Measurements from ENCODE around the gene MAMDC2.

The MAMDC2 gene

GRCh38 chr9:70100362-70100761 lies 56.7 kb downstream of the MAMDC2 start:
- H3K27me3 ChIP-seq (ENCODE audit: control insufficient read depth, insufficient read depth, low read length): no peaks in the 10 kb centered on the region
- peaks cover 4% of the 10 kb centered on the region for H3K4me1 ChIP-seq (ENCODE audit: control insufficient read depth, insufficient read depth, low read length)
- no peaks in the 10 kb centered on the region for H3K9me3 ChIP-seq (ENCODE audit: control insufficient read depth, low read length)
- no peak overlapping the region for H3K9ac ChIP-seq (ENCODE audit: low read length)
- H3K4me3 ChIP-seq (ENCODE audit: low read length): no peak overlapping the region
- H3K36me3 ChIP-seq (ENCODE audit: control insufficient read depth, insufficient read depth, low read length): no peaks in the 10 kb centered on the region

- H3K4me1 ChIP-seq (ENCODE audit: control insufficient read depth, insufficient read depth, low read length): peaks cover 4% of the 10 kb centered on the region
- no peak overlapping the region for H3K4me3 ChIP-seq (ENCODE audit: low read length)
- no peaks in the 10 kb centered on the region for H3K27me3 ChIP-seq (ENCODE audit: control insufficient read depth, insufficient read depth, low read length)
- H3K36me3 ChIP-seq (ENCODE audit: control insufficient read depth, insufficient read depth, low read length): no peaks in the 10 kb centered on the region
- H3K9me3 ChIP-seq (ENCODE audit: control insufficient read depth, low read length): no peaks in the 10 kb centered on the region
- no peak overlapping the region for H3K9ac ChIP-seq (ENCODE audit: low read length)
These were observed 57.6 kb downstream of the MAMDC2 start for GRCh38 chr9:70101265-70101664.

- Histone ChIP-seq H3K9me3 (ENCODE audit: control insufficient read depth, low read length) (no peaks in the 10 kb centered on the region), H3K4me1 (ENCODE audit: control insufficient read depth, insufficient read depth, low read length) (no peaks in the 10 kb centered on the region), H3K9ac (ENCODE audit: low read length) (no peak overlapping the region), H3K36me3 (ENCODE audit: control insufficient read depth, insufficient read depth, low read length) (no peaks in the 10 kb centered on the region), H3K4me3 (ENCODE audit: low read length) (no peak overlapping the region), H3K27me3 (ENCODE audit: control insufficient read depth, insufficient read depth, low read length) (no peaks in the 10 kb centered on the region)
These were observed 61.5 kb downstream of the MAMDC2 start for GRCh38 chr9:70105147-70105546.

- Histone ChIP-seq H3K4me3 (ENCODE audit: low read length) (no peak overlapping the region), H3K9me3 (ENCODE audit: control insufficient read depth, low read length) (no peaks in the 10 kb centered on the region), H3K27me3 (ENCODE audit: control insufficient read depth, insufficient read depth, low read length) (no peaks in the 10 kb centered on the region), H3K36me3 (ENCODE audit: control insufficient read depth, insufficient read depth, low read length) (no peaks in the 10 kb centered on the region), H3K4me1 (ENCODE audit: control insufficient read depth, insufficient read depth, low read length) (no peaks in the 10 kb centered on the region), H3K9ac (ENCODE audit: low read length) (no peak overlapping the region)
These were observed 62.9 kb downstream of the MAMDC2 start for GRCh38 chr9:70106571-70106970.

- Histone ChIP-seq H3K36me3 (ENCODE audit: control insufficient read depth, insufficient read depth, low read length) (no peaks in the 10 kb centered on the region), H3K9me3 (ENCODE audit: control insufficient read depth, low read length) (no peaks in the 10 kb centered on the region), H3K4me3 (ENCODE audit: low read length) (no peak overlapping the region), H3K4me1 (ENCODE audit: control insufficient read depth, insufficient read depth, low read length) (peaks cover 5% of the 10 kb centered on the region), H3K27me3 (ENCODE audit: control insufficient read depth, insufficient read depth, low read length) (no peaks in the 10 kb centered on the region), H3K9ac (ENCODE audit: low read length) (no peak overlapping the region)
These were observed 63.9 kb downstream of the MAMDC2 start for GRCh38 chr9:70107558-70107957.

GRCh38 chr9:70108181-70108580 lies 64.5 kb downstream of the MAMDC2 start:
- no peaks in the 10 kb centered on the region for H3K27me3 ChIP-seq (ENCODE audit: control insufficient read depth, insufficient read depth, low read length)
- no peak overlapping the region for H3K4me3 ChIP-seq (ENCODE audit: low read length)
- no peaks in the 10 kb centered on the region for H3K36me3 ChIP-seq (ENCODE audit: control insufficient read depth, insufficient read depth, low read length)
- no peak overlapping the region for H3K9ac ChIP-seq (ENCODE audit: low read length)
- no peaks in the 10 kb centered on the region for H3K9me3 ChIP-seq (ENCODE audit: control insufficient read depth, low read length)
- peaks cover 9% of the 10 kb centered on the region for H3K4me1 ChIP-seq (ENCODE audit: control insufficient read depth, insufficient read depth, low read length)

- Histone ChIP-seq H3K9me3 (ENCODE audit: control insufficient read depth, low read length) (no peaks in the 10 kb centered on the region), H3K9ac (ENCODE audit: low read length) (no peak overlapping the region), H3K4me3 (ENCODE audit: low read length) (no peak overlapping the region), H3K36me3 (ENCODE audit: control insufficient read depth, insufficient read depth, low read length) (no peaks in the 10 kb centered on the region), H3K27me3 (ENCODE audit: control insufficient read depth, insufficient read depth, low read length) (no peaks in the 10 kb centered on the region), H3K4me1 (ENCODE audit: control insufficient read depth, insufficient read depth, low read length) (peaks cover 15% of the 10 kb centered on the region)
These were observed 66.8 kb downstream of the MAMDC2 start for GRCh38 chr9:70110194-70111041.

GRCh38 chr9:70111042-70111602 lies 67.5 kb downstream of the MAMDC2 start:
- Histone ChIP-seq H3K4me1 (ENCODE audit: control insufficient read depth, insufficient read depth, low read length) (peaks cover 15% of the 10 kb centered on the region), H3K4me3 (ENCODE audit: low read length) (no peak overlapping the region), H3K27me3 (ENCODE audit: control insufficient read depth, insufficient read depth, low read length) (no peaks in the 10 kb centered on the region), H3K36me3 (ENCODE audit: control insufficient read depth, insufficient read depth, low read length) (no peaks in the 10 kb centered on the region), H3K9me3 (ENCODE audit: control insufficient read depth, low read length) (no peaks in the 10 kb centered on the region), H3K9ac (ENCODE audit: low read length) (no peak overlapping the region)

GRCh38 chr9:70111641-70112236 lies 68.1 kb downstream of the MAMDC2 start:
- H3K4me3 ChIP-seq (ENCODE audit: low read length): no peak overlapping the region
- no peaks in the 10 kb centered on the region for H3K9me3 ChIP-seq (ENCODE audit: control insufficient read depth, low read length)
- no peaks in the 10 kb centered on the region for H3K36me3 ChIP-seq (ENCODE audit: control insufficient read depth, insufficient read depth, low read length)
- H3K9ac ChIP-seq (ENCODE audit: low read length): no peak overlapping the region
- H3K4me1 ChIP-seq (ENCODE audit: control insufficient read depth, insufficient read depth, low read length): peaks cover 15% of the 10 kb centered on the region
- no peaks in the 10 kb centered on the region for H3K27me3 ChIP-seq (ENCODE audit: control insufficient read depth, insufficient read depth, low read length)

- H3K27me3 ChIP-seq (ENCODE audit: control insufficient read depth, insufficient read depth, low read length): no peaks in the 10 kb centered on the region
- peaks cover 15% of the 10 kb centered on the region for H3K4me1 ChIP-seq (ENCODE audit: control insufficient read depth, insufficient read depth, low read length)
- no peak overlapping the region for H3K4me3 ChIP-seq (ENCODE audit: low read length)
- no peak overlapping the region for H3K9ac ChIP-seq (ENCODE audit: low read length)
- H3K36me3 ChIP-seq (ENCODE audit: control insufficient read depth, insufficient read depth, low read length): no peaks in the 10 kb centered on the region
- H3K9me3 ChIP-seq (ENCODE audit: control insufficient read depth, low read length): no peaks in the 10 kb centered on the region
These were observed 69.3 kb downstream of the MAMDC2 start for GRCh38 chr9:70112981-70113380.

GRCh38 chr9:70113403-70114022 lies 69.9 kb downstream of the MAMDC2 start:
- Histone ChIP-seq H3K4me3 (ENCODE audit: low read length) (no peak overlapping the region), H3K27me3 (ENCODE audit: control insufficient read depth, insufficient read depth, low read length) (no peaks in the 10 kb centered on the region), H3K9ac (ENCODE audit: low read length) (no peak overlapping the region), H3K4me1 (ENCODE audit: control insufficient read depth, insufficient read depth, low read length) (peaks cover 15% of the 10 kb centered on the region), H3K9me3 (ENCODE audit: control insufficient read depth, low read length) (no peaks in the 10 kb centered on the region), H3K36me3 (ENCODE audit: control insufficient read depth, insufficient read depth, low read length) (no peaks in the 10 kb centered on the region)

- Histone ChIP-seq H3K4me3 (ENCODE audit: low read length) (no peak overlapping the region), H3K9ac (ENCODE audit: low read length) (no peak overlapping the region), H3K9me3 (ENCODE audit: control insufficient read depth, low read length) (no peaks in the 10 kb centered on the region), H3K4me1 (ENCODE audit: control insufficient read depth, insufficient read depth, low read length) (peaks cover 15% of the 10 kb centered on the region), H3K27me3 (ENCODE audit: control insufficient read depth, insufficient read depth, low read length) (no peaks in the 10 kb centered on the region), H3K36me3 (ENCODE audit: control insufficient read depth, insufficient read depth, low read length) (no peaks in the 10 kb centered on the region)
These were observed 71.2 kb downstream of the MAMDC2 start for GRCh38 chr9:70114898-70115297.
